Astrocyte of the cerebellum (primary cell): ENCODE results near the gene LPIN2.

Source experiments
- DNase-seq: peaks from one replicate; pipeline ENCODE4 v3.0.0-alpha.2; 2011; ENCODE audit warnings: low read depth
- H3K4me3 ChIP-seq: 2 replicates; pipeline ENCODE4 v1.5.1; 2011; ENCODE audit warnings: mild to moderate bottlenecking, low read depth, low read length, moderate library complexity
- in situ Hi-C: cut with HindIII; loops from 2 replicates; pipeline ENCODE4 v1.10.0; 2017; ENCODE audit warnings: low sequenced_read_pairs
- TF ChIP-seq, protein P1 (sequence below): IDR thresholded peaks from 2 replicates; pipeline ENCODE4 v1.5.1; 2012; ENCODE audit warnings: low read length, low read depth, moderate library complexity, mild to moderate bottlenecking; ENCODE audit errors: missing control alignments

The LPIN2 gene

DNA sequence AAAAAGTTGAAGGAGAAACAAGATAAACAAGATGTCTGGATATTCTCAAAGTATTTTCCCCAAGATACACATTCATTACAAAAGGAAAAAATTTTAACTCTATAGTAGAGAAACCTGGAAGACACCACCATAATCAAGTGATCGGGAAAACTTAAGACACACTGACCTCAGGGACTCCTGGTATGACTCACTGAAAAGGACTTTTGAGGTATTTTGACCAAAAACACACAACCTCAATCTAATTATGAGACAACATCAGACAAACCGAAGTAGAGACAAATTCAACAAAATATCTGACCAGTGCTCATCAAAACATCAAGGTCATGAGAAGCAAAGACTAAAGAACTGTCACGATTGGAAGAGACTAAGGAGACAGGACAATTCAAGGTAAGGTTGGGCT is 34.7 kb downstream of the LPIN2 start:
- peak overlapping the region; percentile 9 for H3K4me3 ChIP-seq
- DNase-seq, result peak; percentile 44
- in situ Hi-C loops, result no loop called here
- TF ChIP-seq, protein P1, sequence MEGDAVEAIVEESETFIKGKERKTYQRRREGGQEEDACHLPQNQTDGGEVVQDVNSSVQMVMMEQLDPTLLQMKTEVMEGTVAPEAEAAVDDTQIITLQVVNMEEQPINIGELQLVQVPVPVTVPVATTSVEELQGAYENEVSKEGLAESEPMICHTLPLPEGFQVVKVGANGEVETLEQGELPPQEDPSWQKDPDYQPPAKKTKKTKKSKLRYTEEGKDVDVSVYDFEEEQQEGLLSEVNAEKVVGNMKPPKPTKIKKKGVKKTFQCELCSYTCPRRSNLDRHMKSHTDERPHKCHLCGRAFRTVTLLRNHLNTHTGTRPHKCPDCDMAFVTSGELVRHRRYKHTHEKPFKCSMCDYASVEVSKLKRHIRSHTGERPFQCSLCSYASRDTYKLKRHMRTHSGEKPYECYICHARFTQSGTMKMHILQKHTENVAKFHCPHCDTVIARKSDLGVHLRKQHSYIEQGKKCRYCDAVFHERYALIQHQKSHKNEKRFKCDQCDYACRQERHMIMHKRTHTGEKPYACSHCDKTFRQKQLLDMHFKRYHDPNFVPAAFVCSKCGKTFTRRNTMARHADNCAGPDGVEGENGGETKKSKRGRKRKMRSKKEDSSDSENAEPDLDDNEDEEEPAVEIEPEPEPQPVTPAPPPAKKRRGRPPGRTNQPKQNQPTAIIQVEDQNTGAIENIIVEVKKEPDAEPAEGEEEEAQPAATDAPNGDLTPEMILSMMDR, result no peak

DNA sequence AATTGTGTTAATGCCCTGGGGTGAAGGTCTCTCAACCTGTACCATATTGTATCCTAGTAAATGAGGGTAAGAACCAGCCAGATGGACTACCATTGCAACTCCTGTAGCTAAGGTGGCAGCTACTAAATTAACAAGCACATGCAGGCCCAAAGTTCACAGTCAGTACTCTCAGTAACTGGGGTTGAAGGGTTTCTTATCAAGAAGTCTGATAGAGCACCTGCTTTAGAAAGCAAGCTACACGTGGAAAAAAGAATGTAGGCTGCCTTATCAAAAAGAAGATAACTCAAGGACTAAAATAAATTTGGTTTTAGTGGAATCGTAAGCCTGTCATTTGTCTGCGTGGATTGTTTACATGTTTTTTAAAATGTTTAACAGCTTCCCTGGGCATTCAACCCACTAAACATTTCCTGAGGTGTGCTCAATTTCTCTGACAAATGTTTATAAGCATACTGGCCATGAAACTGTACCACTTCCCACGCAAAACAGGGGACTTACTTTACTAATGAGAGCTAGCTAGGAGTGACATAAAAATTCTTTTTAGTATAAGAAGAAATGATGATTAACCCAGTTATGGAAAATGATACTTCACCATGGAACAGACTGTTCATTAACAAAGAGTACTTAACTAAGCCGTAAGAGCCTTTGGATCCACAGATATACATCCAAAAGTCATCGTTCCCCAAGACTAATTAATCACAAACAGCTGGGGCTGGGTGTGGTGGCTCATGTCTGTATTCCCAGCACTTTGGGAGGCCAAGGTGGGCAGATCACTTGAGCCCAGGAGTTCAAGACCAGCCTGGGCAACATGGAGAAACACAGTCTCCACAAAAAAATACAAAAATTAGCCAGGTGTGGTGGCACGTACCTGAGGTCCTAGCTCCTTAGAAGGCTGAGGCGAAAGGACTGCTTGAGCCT is 36.5 kb downstream of the LPIN2 start:
- H3K4me3 ChIP-seq, result no peak overlapping the region
- DNase-seq, result no peak
- in situ Hi-C loops, result no loop called here
- TF ChIP-seq, protein P1, result no peak

DNA sequence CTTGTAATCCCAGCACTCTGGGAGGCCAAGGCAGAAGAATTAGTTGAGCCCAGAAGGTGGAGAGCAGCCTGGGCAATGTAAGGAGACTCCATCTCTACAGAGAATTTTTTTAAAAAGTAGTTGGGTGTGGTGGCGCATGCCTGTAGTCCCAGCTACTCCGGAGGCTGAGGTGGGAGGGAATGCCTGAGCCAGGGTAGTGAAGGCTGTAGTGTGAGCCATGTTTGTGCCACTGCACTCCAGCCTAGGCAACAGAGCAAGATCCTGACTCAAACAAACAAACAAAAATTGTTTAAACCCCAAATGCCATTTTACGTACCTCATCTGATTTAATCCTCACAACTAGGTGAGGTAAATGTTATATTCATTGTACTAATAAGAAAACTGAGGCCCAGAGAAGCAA is 38.2 kb downstream of the LPIN2 start:
- TF ChIP-seq, protein P1, result no peak
- H3K4me3 ChIP-seq, result no peak overlapping the region
- in situ Hi-C loops, result no loop called here
- DNase-seq, result no peak

DNA sequence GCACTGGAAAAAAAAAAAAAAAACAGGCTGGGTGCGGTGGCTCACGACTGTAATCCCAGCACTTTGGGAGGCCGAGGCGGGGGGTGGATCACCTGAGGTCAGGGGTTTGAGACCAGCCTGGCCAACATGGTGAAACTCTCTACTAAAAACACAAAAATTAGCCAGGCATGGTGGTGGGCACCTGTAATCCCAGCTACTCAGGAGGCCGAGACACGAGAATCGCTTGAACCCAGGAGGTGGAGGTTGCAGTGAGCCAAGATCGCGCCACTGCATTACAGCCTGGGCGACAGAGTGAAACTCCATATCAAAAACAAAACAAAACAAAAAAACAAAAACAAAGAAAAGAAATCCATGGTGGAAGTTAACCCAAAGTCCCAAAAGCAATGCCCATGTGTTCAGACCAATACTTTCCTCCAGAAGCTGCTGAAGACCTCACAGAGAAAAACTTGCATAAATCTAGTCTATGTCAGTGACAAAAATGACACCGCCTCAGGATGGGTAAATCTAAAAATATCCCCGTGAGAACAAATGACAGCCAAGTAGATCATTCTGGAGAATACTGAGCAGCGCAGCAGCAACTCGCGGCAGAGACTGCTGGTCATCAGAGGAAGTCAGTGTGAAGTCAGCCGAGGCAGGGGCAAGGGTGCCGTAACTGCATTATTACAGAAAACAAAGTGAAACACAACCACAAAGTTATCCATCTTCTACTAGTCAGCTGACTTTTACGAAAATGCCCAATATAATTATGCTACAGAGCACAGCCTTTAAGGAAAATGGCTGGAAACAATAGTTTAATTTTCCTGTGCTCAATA is 41.0 kb downstream of the LPIN2 start:
- DNase-seq, result no peak
- TF ChIP-seq, protein P1, result no peak
- in situ Hi-C loops, result no loop called here
- H3K4me3 ChIP-seq, result no peak overlapping the region

DNA sequence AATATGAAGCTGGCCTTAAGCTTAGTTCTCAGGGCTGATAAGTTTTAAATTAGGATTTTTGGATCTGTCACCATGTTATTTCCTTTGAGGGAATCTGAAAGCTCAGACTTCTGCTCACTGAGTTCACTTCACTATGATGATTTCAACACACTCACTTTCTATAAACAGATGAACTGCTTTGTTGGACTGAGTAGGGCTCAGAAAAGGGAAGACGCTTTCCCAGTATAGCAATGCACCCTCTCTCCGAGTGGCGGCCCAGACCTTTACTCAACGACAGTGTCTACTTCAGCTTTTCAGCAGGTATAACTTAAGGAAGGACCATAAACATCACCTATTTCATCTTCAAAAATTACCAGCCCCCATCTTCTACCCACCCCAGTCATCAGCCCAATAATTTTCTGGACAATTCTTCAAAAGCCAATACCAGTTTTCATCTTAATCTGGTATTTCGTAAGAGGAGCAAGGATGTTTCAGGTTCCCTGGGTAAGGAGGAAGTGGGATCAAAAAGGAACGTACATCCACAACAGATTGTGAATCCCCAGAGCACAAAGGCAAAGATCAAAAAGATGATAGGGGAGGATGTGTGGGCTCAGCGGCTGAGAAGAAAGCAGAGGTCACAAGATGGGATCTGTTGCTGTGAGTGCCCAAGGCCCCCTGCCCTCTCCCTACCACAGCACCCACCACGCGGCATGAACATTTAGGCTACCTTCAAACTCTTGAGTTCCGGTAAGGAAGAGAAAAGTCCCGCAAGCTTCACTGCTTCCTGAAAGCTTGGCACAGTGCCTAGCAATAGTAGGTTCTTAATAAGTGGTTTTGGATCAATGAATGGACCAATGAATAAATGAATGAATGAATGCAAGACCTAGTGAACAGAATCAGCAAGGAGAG is 41.9 kb downstream of the LPIN2 start:
- no peak overlapping the region for H3K4me3 ChIP-seq
- DNase-seq, result no peak
- in situ Hi-C loops, result no loop called here
- TF ChIP-seq, protein P1, result no peak

DNA sequence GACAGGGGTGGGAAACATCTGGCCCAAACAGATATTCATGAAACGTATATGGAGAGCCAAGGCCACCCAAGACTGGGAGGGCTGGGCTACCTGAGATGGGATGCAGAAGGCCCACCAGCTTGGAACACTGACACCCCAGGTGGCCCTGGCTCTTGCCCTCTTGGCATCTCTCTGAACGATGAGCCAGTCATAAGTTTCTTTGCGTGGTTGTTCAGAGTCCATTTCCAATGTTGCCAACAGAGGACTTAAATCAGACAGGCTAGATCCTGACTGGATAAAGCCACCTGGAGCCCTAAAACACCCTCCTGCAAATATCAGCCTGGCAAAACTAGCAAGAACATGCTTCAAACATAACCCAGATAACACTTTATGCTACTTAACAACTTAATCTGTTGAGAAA is 42.6 kb downstream of the LPIN2 start:
- DNase-seq, result no peak
- TF ChIP-seq, protein P1, result no peak
- in situ Hi-C loops, result no loop called here
- H3K4me3 ChIP-seq, result no peak overlapping the region
